Measurements from ENCODE around the gene SREBF2.

Gene SREBF2

DNA sequence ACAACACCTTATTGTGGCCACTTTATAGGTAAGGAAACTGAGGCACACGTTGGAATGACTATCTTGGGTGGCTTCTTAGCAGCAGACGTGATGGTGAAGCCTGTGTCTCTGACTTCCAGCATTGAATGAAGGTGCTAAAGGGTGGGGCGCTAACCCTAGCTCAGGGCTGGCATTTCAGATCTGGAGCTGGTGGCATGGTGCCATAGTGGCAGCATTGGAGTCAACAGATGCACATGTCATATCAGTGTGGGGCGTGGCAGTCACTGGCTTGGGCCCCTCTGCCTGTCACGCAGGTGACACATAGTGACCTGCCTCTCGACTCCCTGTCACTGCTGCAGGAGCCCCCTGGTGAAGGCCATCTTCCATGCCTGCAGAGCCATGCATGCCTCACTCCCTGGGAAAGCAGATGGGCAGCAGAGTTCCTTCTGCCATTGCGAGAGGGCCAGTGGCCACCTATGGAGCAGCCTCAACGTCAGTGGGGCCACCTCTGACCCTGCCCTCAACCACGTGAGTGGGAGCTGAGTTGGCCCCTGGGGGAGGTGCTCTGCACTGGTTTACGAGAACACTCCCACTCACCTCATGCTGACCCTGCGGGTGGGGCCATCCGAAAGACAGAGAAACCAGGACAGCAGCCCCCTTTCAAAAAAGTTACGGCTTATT lies 67.2 kb downstream of the SREBF2 start:
- no peak for DNase-seq (ENCODE audit: low read depth, low spot score)
- Histone ChIP-seq H3K4me3 (no peak overlapping the region), H3K36me3 (ENCODE audit: insufficient read depth, low read length) (peaks cover 80% of the 10 kb centered on the region; the same call in 1 of the 2 replicates), H3K27ac (no peak overlapping the region), H3K9ac (ENCODE audit: insufficient read length) (no peak overlapping the region), H3K9me3 (ENCODE audit: low read depth, low read length) (no peaks in the 10 kb centered on the region)
- TF ChIP-seq FOXP2 (optimal IDR thresholded peaks at IDR 0.05; ENCODE audit: control extremely low read depth, extremely low read length, insufficient read depth), result no peak
- no peak for TF ChIP-seq EZH2 (IDR thresholded peaks at IDR 0.05)
- no peak for TF ChIP-seq POLR2AphosphoS5 (IDR thresholded peaks at IDR 0.05; ENCODE audit: borderline replicate concordance, low read depth, low read length)

- no peak for DNase-seq (ENCODE audit: low read depth, low spot score)
- H3K9me3 ChIP-seq (ENCODE audit: low read depth, low read length), result no peaks in the 10 kb centered on the region
- H3K36me3 ChIP-seq (ENCODE audit: insufficient read depth, low read length), result peaks cover 84% of the 10 kb centered on the region; the same call in 1 of the 2 replicates
- no peak overlapping the region for H3K4me3 ChIP-seq
- TF ChIP-seq POLR2AphosphoS5 (IDR thresholded peaks at IDR 0.05; ENCODE audit: borderline replicate concordance, low read depth, low read length) (no peak), FOXP2 (optimal IDR thresholded peaks at IDR 0.05; ENCODE audit: control extremely low read depth, extremely low read length, insufficient read depth) (no peak), EZH2 (IDR thresholded peaks at IDR 0.05) (no peak)
- H3K27ac ChIP-seq, result no peak overlapping the region
- H3K9ac ChIP-seq (ENCODE audit: insufficient read length), result no peak overlapping the region
Observed at GRCh38 chr22:41900652-41901312, 67.9 kb downstream of the SREBF2 start.

DNA sequence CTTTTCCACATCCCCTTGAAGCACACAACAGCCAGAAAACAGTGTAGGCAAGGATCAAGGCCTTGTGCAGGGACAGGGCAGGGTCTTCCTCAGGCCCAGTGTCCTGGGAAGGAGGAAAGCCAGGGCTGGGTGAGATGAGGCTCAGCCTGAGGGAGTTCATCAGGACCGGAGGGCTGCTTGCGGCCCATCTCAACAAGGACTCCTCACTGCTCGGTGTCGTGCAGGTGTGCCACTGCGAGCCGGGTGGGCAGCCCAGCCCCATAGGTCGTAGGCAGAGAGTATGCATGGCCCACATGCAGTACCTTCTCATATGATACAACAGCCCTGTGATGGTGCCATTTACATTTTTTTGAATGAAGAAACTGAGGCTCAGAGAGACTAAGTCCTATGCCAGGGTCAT lies 69.1 kb downstream of the SREBF2 start:
- H3K27ac ChIP-seq, result no peak overlapping the region
- TF ChIP-seq FOXP2 (optimal IDR thresholded peaks at IDR 0.05; ENCODE audit: control extremely low read depth, extremely low read length, insufficient read depth) (no peak), EZH2 (IDR thresholded peaks at IDR 0.05) (no peak), POLR2AphosphoS5 (IDR thresholded peaks at IDR 0.05; ENCODE audit: borderline replicate concordance, low read depth, low read length) (no peak)
- no peaks in the 10 kb centered on the region for H3K9me3 ChIP-seq (ENCODE audit: low read depth, low read length)
- no peak for DNase-seq (ENCODE audit: low read depth, low spot score)
- no peak overlapping the region for H3K4me3 ChIP-seq
- no peak overlapping the region for H3K9ac ChIP-seq (ENCODE audit: insufficient read length)
- peaks cover 73% of the 10 kb centered on the region; the same call in 1 of the 2 replicates for H3K36me3 ChIP-seq (ENCODE audit: insufficient read depth, low read length)

GRCh38 chr22:41902932-41903421 lies 70.1 kb downstream of the SREBF2 start:
- Histone ChIP-seq H3K9me3 (ENCODE audit: low read depth, low read length) (no peaks in the 10 kb centered on the region), H3K27ac (no peak overlapping the region), H3K9ac (ENCODE audit: insufficient read length) (no peak overlapping the region), H3K36me3 (ENCODE audit: insufficient read depth, low read length) (peaks cover 64% of the 10 kb centered on the region; the same call in 1 of the 2 replicates), H3K4me3 (no peak overlapping the region)
- TF ChIP-seq EZH2 (IDR thresholded peaks at IDR 0.05) (no peak), FOXP2 (optimal IDR thresholded peaks at IDR 0.05; ENCODE audit: control extremely low read depth, extremely low read length, insufficient read depth) (no peak)
- DNase-seq (ENCODE audit: low read depth, low spot score), result no peak

DNA sequence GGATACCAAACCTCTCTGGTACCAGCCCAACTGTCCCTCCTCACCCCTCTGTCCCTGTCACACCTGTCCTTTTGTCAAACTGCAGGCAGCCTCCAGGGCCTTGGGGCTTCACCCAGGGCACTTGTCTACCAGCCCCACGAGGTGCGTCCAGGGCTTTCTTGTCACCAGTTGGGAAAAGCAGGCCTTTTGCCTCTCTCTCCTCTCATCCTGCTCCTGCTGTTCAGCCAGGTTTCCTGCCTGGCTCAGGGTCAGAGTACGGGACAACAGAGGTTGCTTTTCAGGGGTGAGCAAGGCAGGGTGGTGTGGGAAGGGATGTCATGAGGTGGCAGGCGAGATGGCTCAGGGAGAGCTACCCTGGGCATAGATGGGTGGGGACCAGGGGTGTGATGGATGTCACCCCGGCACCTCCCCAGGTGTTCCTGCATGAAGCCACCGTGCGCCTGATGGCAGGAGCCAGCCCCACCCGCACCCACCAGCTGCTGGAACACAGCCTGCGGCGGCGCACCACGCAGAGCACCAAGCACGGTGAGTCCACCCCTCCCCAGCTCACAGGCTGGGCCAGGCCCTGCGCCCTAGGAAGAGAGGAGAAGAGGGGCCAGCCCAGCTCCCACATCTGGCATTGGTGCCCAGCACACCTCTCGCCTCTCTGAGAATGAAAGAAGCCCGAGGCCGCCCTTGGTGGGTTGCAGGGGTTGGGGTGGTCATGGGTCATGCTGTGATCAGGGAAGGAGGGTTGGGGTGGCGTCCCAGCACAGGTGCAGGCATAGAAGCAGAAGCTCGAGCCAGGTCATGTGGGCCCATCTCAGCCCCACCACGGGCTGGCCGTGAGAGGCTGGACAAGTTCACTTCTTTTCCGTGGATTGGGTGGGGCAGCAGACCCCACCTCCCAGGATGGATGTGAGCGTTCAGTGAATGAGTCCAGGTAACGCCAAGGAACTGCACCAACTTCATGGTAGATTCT lies 71.8 kb downstream of the SREBF2 start:
- no peaks in the 10 kb centered on the region for H3K9me3 ChIP-seq (ENCODE audit: low read depth, low read length)
- H3K27ac ChIP-seq, result no peak overlapping the region
- H3K36me3 ChIP-seq (ENCODE audit: insufficient read depth, low read length), result peaks cover 47% of the 10 kb centered on the region; the same call in 1 of the 2 replicates
- TF ChIP-seq POLR2AphosphoS5 (IDR thresholded peaks at IDR 0.05; ENCODE audit: borderline replicate concordance, low read depth, low read length) (no peak), EZH2 (IDR thresholded peaks at IDR 0.05) (no peak), FOXP2 (optimal IDR thresholded peaks at IDR 0.05; ENCODE audit: control extremely low read depth, extremely low read length, insufficient read depth) (no peak)
- DNase-seq (ENCODE audit: low read depth, low spot score), result no peak
- no peak overlapping the region for H3K9ac ChIP-seq (ENCODE audit: insufficient read length)
- no peak overlapping the region for H3K4me3 ChIP-seq

GRCh38 chr22:41905411-41906202 lies 72.7 kb downstream of the SREBF2 start:
- H3K9ac ChIP-seq (ENCODE audit: insufficient read length), result no peak overlapping the region
- peaks cover 38% of the 10 kb centered on the region; the same call in 1 of the 2 replicates for H3K36me3 ChIP-seq (ENCODE audit: insufficient read depth, low read length)

DNA sequence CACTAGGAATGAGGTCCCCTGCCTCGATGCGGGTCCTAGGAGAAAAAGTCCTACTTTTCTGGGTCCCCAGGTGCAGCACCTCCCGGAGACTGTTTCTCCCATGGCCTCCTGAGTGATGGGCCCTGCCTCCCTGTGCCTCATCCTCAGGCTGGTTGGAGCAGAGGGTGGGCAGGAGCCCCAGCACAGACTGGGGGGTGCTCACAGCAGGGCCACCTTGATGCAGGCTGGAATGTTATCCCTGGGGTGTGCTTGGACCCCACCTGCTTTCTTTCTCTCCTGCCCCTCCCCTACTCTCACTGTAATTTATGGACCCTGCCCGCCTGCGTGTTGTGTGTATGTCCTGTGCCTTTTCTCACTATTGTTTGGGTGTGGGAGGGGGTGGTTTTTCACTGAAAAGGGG lies 73.9 kb downstream of the SREBF2 start:
- H3K27ac ChIP-seq, result no peak overlapping the region
- no peak for TF ChIP-seq FOXP2 (optimal IDR thresholded peaks at IDR 0.05; ENCODE audit: control extremely low read depth, extremely low read length, insufficient read depth)
- no peak for TF ChIP-seq POLR2AphosphoS5 (IDR thresholded peaks at IDR 0.05; ENCODE audit: borderline replicate concordance, low read depth, low read length)
- TF ChIP-seq EZH2 (IDR thresholded peaks at IDR 0.05), result no peak
- peaks cover 30% of the 10 kb centered on the region; the same call in 1 of the 2 replicates for H3K36me3 ChIP-seq (ENCODE audit: insufficient read depth, low read length)
- H3K9ac ChIP-seq (ENCODE audit: insufficient read length), result no peak overlapping the region
- H3K4me3 ChIP-seq, result no peak overlapping the region
- DNase-seq (ENCODE audit: low read depth, low spot score), result no peak
- no peaks in the 10 kb centered on the region for H3K9me3 ChIP-seq (ENCODE audit: low read depth, low read length)

More at GRCh38 chr22:41905411-41906202, 72.7 kb downstream of the SREBF2 start:
- Histone ChIP-seq H3K4me3 (no peak overlapping the region), H3K27ac (no peak overlapping the region), H3K9me3 (ENCODE audit: low read depth, low read length) (no peaks in the 10 kb centered on the region)
- TF ChIP-seq POLR2AphosphoS5 (IDR thresholded peaks at IDR 0.05; ENCODE audit: borderline replicate concordance, low read depth, low read length) (no peak), EZH2 (IDR thresholded peaks at IDR 0.05) (no peak), FOXP2 (optimal IDR thresholded peaks at IDR 0.05; ENCODE audit: control extremely low read depth, extremely low read length, insufficient read depth) (no peak)
- DNase-seq (ENCODE audit: low read depth, low spot score), result no peak

Data from SK-N-MC (cell line).